Tibial nerve (tissue), 4 donors: ENCODE measurements around the gene DVL2. TPM values are rescaled to one million over a fixed set of nuclear protein-coding genes. Genes with fewer than 3 reads are reported as not detected.

ENCODE experiments used
- DNase-seq, 2 donors: peaks; one replicate each; pipeline ENCODE4 v3.0.0-alpha.2; 2019; ENCODE audit warnings: low spot score in 2 of 2
- H3K27ac ChIP-seq, 4 donors: fragments of 200-600 bp; sonication (generic) in 3 of 4; one replicate each; pipeline ENCODE4 v1.5.1; 2017 to 2019; ENCODE audit warnings: mild to moderate bottlenecking in 1 of 4
- H3K27me3 ChIP-seq, 2 donors: fragments of 200-600 bp; sonication (generic) in 1 of 2; one replicate each; pipeline versions ENCODE4 v1.5.1 to v1.6.0; 2017 to 2019
- H3K36me3 ChIP-seq, 3 donors: fragments of 200-600 bp; sonication (generic); one replicate each; pipeline ENCODE4 v1.5.1; 2018 to 2019
- H3K4me1 ChIP-seq, 4 donors: fragments of 200-600 bp; sonication (generic) in 3 of 4; one replicate each; pipeline ENCODE4 v1.5.1; 2017 to 2019
- H3K4me3 ChIP-seq, 4 donors: fragments of 200-600 bp; sonication (generic) in 3 of 4; one replicate each; pipeline ENCODE4 v1.5.1; 2017 to 2019; ENCODE audit warnings: mild to moderate bottlenecking in 1 of 4, moderate library complexity in 1 of 4
- H3K9me3 ChIP-seq, 4 donors: fragments of 200-600 bp; sonication (generic) in 3 of 4; one replicate each; pipeline ENCODE4 v1.5.1; 2017 to 2019
- CTCF ChIP-seq, 5 experiments: fragments of 200-600 bp in 3 of 5; fragments of 450-650 bp in 2 of 5; sonication (generic) in 3 of 5; IDR thresholded peaks; one replicate each; pipeline ENCODE4 v1.5.1; 2016 to 2019; ENCODE audit warnings: antibody characterized with exemption in 5 of 5, mild to moderate bottlenecking in 3 of 5, moderate library complexity in 2 of 5
- EP300 ChIP-seq, 2 donors: sonication (generic); formaldehyde crosslinking; IDR thresholded peaks; one replicate each; pipeline ENCODE4 v1.6.1; 2017; ENCODE audit warnings: antibody characterized with exemption in 2 of 2, mild to moderate bottlenecking in 1 of 2
- POLR2A ChIP-seq, 2 donors: fragments of 450-650 bp; IDR thresholded peaks; one replicate each; pipeline ENCODE4 v1.6.1; 2017; ENCODE audit warnings: antibody characterized with exemption in 2 of 2, mild to moderate bottlenecking in 2 of 2, moderate library complexity in 2 of 2
- WGBS, 2 donors: methylation state at CpG; one replicate each; pipeline ENCODE4 v1.1.5; 2018; 5-methylcytosine and 5-hydroxymethylcytosine counted together
- total RNA-seq, 4 donors: library from RNA; depleted of rRNA; stranded (reverse); fragments of >200 nt; gene quantifications; one replicate each; pipeline ENCODE4 v1.1.0, GENCODE V29; 2016

Gene DVL2
- total RNA-seq, 4 donors from 2014 or later = 41.4 to 51.2 (median 46.7) TPM

GRCh38 chr17:7228920-7229319 is 5.4 kb downstream of the DVL2 start:
- Histone ChIP-seq H3K27ac (no peak overlapping the region), H3K27me3 (no peaks in the 10 kb centered on the region), H3K4me1 (peaks cover 0 to 28% (median 13%) of the 10 kb centered on the region in 4 donors), H3K36me3 (peaks cover 2 to 70% (median 29%) of the 10 kb centered on the region in 3 donors), H3K4me3 (no peak overlapping the region), H3K9me3 (no peaks in the 10 kb centered on the region)
- DNase-seq = no peak
- TF ChIP-seq POLR2A (IDR thresholded peaks at IDR 0.05) (no peak), EP300 (IDR thresholded peaks at IDR 0.05) (no peak), CTCF (IDR thresholded peaks at IDR 0.05) (no peak)
- 89 to 93% methylated on average over 14 of the region's 14 CpGs for WGBS, 2 donors

GRCh38 chr17:7226721-7227710 is 7.3 kb downstream of the DVL2 start:
- no peak for DNase-seq
- no peak for TF ChIP-seq EP300 (IDR thresholded peaks at IDR 0.05)
- no peak for TF ChIP-seq POLR2A (IDR thresholded peaks at IDR 0.05)
- TF ChIP-seq CTCF (IDR thresholded peaks at IDR 0.05) = no peak
- Histone ChIP-seq H3K27me3 (no peaks in the 10 kb centered on the region), H3K27ac (peak overlapping the region in 1 of 4 donors; percentile 7), H3K9me3 (no peaks in the 10 kb centered on the region), H3K4me1 (peaks cover 0 to 13% (median under 1%) of the 10 kb centered on the region in 4 donors), H3K36me3 (peaks cover 6 to 89% (median 32%) of the 10 kb centered on the region in 3 donors), H3K4me3 (no peak overlapping the region)
- WGBS, 2 donors = 92 to 93% methylated on average over 25 to 29 of the region's 31 CpGs

GRCh38 chr17:7225711-7226331 is 8.5 kb downstream of the DVL2 start:
- Histone ChIP-seq H3K4me1 (peaks cover 0 to 14% (median 7%) of the 10 kb centered on the region in 4 donors), H3K9me3 (no peaks in the 10 kb centered on the region), H3K36me3 (peaks cover 6 to 93% (median 32%) of the 10 kb centered on the region in 3 donors), H3K27me3 (no peaks in the 10 kb centered on the region), H3K27ac (peak overlapping the region in 1 of 4 donors; percentile 55), H3K4me3 (no peak overlapping the region)
- 64 to 78% methylated on average over 10 to 20 of the region's 21 CpGs for WGBS, 2 donors
- no peak for TF ChIP-seq CTCF (IDR thresholded peaks at IDR 0.05)
- TF ChIP-seq POLR2A (IDR thresholded peaks at IDR 0.05) = no peak
- TF ChIP-seq EP300 (IDR thresholded peaks at IDR 0.05) = no peak
- no peak for DNase-seq

DNA sequence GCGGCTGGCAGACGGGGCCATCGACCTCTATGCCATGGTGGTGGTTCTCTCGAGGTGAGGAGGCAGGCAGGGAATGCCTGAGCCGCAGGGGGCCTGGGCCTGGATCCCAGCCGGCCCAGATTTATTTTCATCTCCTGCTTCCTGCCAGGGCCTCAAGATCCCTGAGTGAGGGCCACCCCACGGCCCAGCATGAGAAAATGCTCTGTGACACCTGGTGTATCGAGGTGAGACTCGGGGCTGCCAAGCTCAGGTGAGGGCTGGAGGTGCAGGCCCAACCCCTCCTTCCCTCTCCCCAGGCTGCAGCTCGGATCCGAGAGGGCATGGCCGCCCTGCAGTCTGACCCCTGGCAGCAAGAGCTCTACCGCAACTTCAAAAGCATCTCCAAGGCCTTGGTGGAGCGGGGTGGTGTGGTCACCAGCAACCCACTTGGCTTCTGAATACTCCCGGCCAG is 9.6 kb downstream of the DVL2 start:
- no peak for DNase-seq
- WGBS, 2 donors = 64 to 75% methylated on average over 6 to 10 of the region's 15 CpGs

More for the DNA sequence above, 9.6 kb downstream of the DVL2 start:
- no peaks in the 10 kb centered on the region for H3K27me3 ChIP-seq
- no peak overlapping the region for H3K27ac ChIP-seq
- H3K4me1 ChIP-seq = peaks cover 0 to 21% (median 12%) of the 10 kb centered on the region in 4 donors
- TF ChIP-seq POLR2A (IDR thresholded peaks at IDR 0.05) (no peak), CTCF (IDR thresholded peaks at IDR 0.05) (no peak), EP300 (IDR thresholded peaks at IDR 0.05) (no peak)
- no peak overlapping the region for H3K4me3 ChIP-seq
- H3K36me3 ChIP-seq = peaks cover 6 to 81% (median 29%) of the 10 kb centered on the region in 3 donors
- H3K9me3 ChIP-seq = no peaks in the 10 kb centered on the region
